Measurements from ENCODE around the gene HSPA6. TPM values are rescaled to one million over a fixed set of nuclear protein-coding genes. Genes with fewer than 3 reads are reported as not detected.

The HSPA6 gene
- total and polyA plus RNA-seq, 5 donors: 0.71 to 3.0 (median 1.8) TPM

Other genes starting within 250 kb of the HSPA6 start
- 10 to 100 TPM in 1 of 4 donors, 1 to 10 TPM in 3; 4.8 to 10.2 (median 8.5) TPM for gene MPZ, start 214.6 kb upstream of the HSPA6 start, total RNA-seq
- gene MPZ, start 214.6 kb upstream of the HSPA6 start, polyA plus RNA-seq: 23.2 TPM
- gene SDHC, start 210.2 kb upstream of the HSPA6 start, total RNA-seq: 100 to 1,000 TPM; 236 to 275 (median 248) TPM
- gene SDHC, start 210.2 kb upstream of the HSPA6 start, polyA plus RNA-seq: 167 TPM
- not detected for gene CFAP126, start 156.7 kb upstream of the HSPA6 start, total RNA-seq
- gene CFAP126, start 156.7 kb upstream of the HSPA6 start, polyA plus RNA-seq: not detected
- 10 to 100 TPM; 10.3 to 29.5 (median 19.7) TPM for gene FCGR2A, start 19.1 kb upstream of the HSPA6 start, total RNA-seq
- gene FCGR2A, start 19.1 kb upstream of the HSPA6 start, polyA plus RNA-seq: 5.7 TPM
- 10 to 100 TPM; 42.7 to 73.9 (median 69.1) TPM for gene FCGR3A, start 25.3 kb downstream of the HSPA6 start, total RNA-seq
- gene FCGR3A, start 25.3 kb downstream of the HSPA6 start, polyA plus RNA-seq: 14.6 TPM
- gene FCGR3B, start 106.6 kb downstream of the HSPA6 start, total RNA-seq: 1 to 10 TPM; 3.0 to 4.6 (median 3.9) TPM
- gene FCGR3B, start 106.6 kb downstream of the HSPA6 start, polyA plus RNA-seq: 0.29 TPM
- gene FCGR2B, start 138.6 kb downstream of the HSPA6 start, total RNA-seq: 10 to 100 TPM in 2 of 4 donors, 1 to 10 TPM in 2; 3.7 to 21.7 (median 9.7) TPM
- gene FCGR2B, start 138.6 kb downstream of the HSPA6 start, polyA plus RNA-seq: 3.3 TPM
- not detected for gene FCRLA, start 182.7 kb downstream of the HSPA6 start, total RNA-seq
- gene FCRLA, start 182.7 kb downstream of the HSPA6 start, polyA plus RNA-seq: 0.23 TPM
- gene FCRLB, start 197.0 kb downstream of the HSPA6 start, total RNA-seq: under 1 TPM; 0.28 to 0.68 (median 0.48) TPM
- gene FCRLB, start 197.0 kb downstream of the HSPA6 start, polyA plus RNA-seq: 0.61 TPM
- gene DUSP12, start 225.2 kb downstream of the HSPA6 start, total RNA-seq: 10 to 100 TPM in 2 of 4 donors, 1 to 10 TPM in 2; 7.1 to 13.5 (median 10.3) TPM
- gene DUSP12, start 225.2 kb downstream of the HSPA6 start, polyA plus RNA-seq: 9.5 TPM
- 10 to 100 TPM; 15.3 to 18.5 (median 16.7) TPM for gene ATF6, start 241.8 kb downstream of the HSPA6 start, total RNA-seq
- gene ATF6, start 241.8 kb downstream of the HSPA6 start, polyA plus RNA-seq: 5.7 TPM

Data from right cardiac atrium (tissue), 5 donors.